HG03066 (cell line): ENCODE data around the gene UCP3.

Experiments
- ATAC-seq: cut with Tn5 transposase; IDR thresholded peaks from one replicate; pipeline ENCODE4 v1.9.1; 2021; ENCODE audit warnings: low read depth; ENCODE audit not compliant: unreplicated experiment

Gene UCP3

GRCh38 chr11:73980001-73980961 lies 28.6 kb downstream of the UCP3 start:
- peak; percentile 38 for ATAC-seq

DNA sequence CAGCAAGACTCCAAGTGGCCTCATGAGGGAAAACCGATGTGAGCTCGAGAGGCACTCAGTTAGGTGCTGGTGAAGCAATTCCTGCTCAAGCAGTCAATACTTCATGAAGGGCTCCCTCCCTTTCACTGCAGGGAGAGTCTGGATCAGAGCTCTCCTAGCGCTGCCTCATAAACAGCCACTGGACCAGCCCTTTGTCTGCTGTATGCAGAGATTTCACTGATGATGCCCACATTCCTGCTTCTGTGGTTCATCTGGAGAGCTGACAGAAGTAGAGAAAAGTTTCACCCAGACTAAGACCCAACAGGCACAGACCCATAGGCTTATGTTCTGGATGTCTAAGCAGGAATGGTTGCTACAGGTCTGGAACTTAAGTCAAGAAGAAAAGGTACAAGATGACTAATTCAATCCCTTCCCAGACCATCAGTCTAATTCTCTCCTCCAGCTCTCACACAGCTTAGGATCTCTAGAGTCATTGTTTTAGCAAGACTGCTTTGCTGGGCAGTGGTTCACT lies 30.3 kb downstream of the UCP3 start:
- no peak for ATAC-seq

GRCh38 chr11:73977856-73978519 lies 30.9 kb downstream of the UCP3 start:
- no peak for ATAC-seq

DNA sequence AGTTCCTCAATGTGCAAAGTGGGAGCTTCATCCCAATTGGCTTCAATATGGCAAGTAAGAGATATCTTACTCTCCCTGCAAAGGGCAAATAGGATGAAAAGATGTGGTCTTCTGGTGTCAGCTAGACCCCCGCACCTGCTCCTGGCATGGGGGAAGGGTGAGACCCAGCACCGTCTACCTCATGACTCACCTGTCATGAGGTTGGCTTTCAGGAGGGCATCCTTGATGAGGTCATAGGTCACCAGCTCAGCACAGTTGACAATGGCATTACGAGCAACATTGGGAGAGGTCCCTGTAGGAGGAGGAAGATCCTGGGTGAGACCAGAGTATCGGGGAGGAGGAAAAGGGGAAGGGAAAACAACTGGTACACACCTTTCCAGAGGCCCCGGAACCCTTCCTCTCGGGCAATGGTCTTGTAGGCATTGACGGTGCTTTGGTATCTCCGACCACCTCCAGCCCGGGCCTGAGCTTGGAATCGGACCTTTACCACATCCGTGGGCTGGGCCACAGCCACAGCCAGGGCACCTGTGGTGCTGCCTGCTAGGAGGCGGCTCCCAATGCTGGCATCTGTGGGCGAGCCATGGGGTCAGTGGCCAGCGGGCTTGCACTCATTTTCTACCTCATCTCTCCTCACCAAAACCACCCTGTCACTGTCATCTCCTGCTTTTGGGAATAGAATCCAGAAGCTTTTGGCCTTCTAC lies 32.3 kb downstream of the UCP3 start:
- no peak for ATAC-seq

DNA sequence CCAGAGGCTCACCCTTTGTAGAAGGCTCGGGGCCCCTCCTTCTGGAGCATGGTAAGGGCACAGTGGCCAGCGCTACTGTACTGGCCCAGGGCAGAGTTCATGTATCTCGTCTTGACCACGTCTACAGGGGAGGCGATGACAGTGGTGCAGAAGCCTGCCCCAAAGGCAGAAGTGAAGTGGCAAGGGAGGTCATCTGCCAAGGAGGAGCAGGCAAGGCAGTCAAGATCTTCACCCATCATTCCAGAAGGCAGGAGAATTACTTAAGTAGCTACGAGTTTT lies 33.5 kb downstream of the UCP3 start:
- no peak for ATAC-seq

DNA sequence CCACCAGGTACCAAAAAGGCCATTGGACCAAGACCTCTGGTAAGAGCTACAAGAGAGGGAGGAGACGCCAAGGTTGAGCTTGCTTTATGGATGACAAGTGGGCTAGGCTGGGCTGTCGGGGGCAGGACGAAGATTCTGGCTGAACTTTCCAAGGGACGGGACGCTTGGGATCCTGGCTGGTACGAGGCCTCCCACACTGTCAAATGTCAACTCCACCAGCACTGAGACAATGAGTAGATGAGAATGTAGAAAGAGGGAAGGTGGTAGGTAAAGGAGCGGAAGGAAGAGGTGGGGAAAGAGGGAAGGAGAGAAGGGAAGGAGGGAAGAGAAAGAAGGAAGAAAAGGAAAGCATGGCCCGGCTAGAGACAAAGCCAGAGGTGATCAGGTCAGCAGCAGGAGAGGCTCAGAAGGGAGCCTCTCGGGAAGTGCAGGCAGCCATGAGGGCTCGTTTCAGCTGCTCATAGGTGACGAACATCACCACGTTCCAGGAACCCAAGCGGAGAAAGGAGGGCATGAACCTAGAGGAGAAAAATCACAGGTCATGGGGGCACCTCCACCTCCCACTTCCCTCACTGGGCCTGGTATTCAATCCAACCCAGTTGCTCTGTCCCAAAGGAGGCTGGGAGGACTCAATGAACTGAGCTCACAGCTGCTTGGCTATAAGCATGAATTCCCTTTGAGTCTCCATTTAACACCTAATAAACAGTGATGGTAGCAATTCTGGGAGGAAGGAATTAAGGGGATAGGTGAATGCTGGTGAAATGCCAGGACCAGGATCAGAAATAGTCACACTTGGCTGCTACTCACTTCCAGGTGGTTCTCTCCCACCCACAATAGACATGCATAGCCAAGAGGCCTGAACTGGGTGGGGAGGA lies 34.0 kb downstream of the UCP3 start:
- ATAC-seq: no peak

GRCh38 chr11:73972620-73973449 lies 36.0 kb downstream of the UCP3 start:
- no peak for ATAC-seq

- no peak for ATAC-seq
Measured at GRCh38 chr11:73972187-73972586, 36.7 kb downstream of the UCP3 start.

- no peak for ATAC-seq
Measured at GRCh38 chr11:73971175-73971719, 37.6 kb downstream of the UCP3 start.

- no peak for ATAC-seq
Measured at GRCh38 chr11:73969991-73970800, 38.7 kb downstream of the UCP3 start.

- no peak for ATAC-seq
Measured at GRCh38 chr11:73969091-73969490, 39.8 kb downstream of the UCP3 start.

DNA sequence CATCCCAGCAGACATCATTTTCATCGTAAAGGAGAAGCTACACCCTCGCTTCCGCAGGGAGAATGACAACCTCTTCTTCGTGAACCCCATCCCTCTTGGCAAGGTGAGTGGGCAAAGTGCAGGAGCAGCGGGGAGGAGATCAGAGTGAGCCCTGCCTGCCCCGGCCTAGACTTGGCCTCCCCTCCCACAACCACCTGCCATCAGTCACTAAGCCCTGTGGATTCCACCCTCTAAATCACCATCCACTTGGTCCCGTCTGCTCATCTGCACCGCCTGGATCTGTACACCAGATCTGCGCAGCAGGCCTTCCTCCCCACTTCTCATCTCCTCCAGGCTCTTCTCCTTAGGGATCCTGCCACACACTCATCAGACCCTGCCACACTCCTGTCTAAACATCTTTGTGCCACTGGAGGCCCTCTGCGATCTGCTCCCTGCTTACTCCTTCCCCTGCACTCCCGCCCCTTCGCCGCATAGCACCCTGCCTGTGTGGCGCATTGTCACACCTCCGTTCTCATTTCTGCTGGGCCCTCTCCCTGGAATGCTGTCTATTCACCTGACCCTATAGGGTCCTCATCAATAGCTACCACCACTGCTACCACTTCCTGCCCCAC lies 40.4 kb downstream of the UCP3 start:
- ATAC-seq: no peak

- ATAC-seq: no peak
Measured at GRCh38 chr11:73965764-73966121, 43.1 kb downstream of the UCP3 start.

DNA sequence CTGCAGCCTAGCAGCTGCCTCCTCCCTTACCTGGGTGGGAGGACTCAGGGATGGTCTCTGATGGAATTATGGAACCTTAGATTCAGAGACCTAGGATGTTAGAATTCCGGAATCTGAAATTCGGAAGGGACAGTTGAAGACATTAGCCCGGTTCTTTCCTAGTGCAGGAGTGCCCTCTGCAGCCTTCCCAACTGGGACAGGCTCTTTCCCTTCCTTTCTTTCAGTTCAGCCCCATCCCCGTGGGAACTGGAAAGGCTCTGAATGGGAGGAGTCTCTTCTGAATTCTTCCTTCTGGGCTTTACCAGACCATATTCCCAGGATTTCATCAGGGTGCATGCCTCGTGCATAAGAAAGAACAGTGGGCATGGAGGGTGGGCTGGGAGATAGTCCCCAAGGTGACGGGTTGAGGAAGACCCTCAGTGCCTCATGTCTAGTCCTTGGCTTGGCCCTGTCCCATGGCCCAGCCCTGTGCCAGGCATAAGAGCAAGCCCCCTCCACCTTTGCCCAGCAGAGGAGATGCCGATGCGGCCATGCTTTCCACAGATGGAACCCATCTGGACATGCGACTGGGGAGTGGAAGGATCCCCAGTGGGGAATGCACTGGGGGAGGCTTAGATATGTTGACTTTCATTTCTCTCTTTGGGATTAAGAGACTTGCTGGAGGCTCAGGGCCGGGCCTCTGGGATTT lies 43.7 kb downstream of the UCP3 start:
- ATAC-seq: no peak

DNA sequence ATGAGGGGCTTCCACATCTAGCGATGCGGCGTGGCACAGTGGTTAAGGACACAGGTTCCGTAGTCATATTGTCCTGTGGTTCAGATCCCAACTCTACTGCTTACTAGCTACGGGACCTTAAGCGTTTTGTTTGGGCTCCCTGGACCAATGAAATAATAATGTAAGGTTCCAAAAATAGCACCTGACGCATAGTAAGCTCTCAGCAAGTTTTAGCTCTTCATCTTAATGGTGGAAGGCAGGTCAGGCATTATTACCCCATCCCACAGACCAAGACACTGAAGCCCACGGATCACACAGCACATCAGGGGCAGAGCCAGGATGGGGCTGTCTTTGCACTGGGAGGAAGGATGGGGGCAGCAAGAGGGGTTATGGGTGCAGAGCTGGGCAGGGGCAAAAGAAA lies 45.0 kb downstream of the UCP3 start:
- no peak for ATAC-seq

- ATAC-seq: no peak
Measured at GRCh38 chr11:73962101-73962705, 46.7 kb downstream of the UCP3 start.

DNA sequence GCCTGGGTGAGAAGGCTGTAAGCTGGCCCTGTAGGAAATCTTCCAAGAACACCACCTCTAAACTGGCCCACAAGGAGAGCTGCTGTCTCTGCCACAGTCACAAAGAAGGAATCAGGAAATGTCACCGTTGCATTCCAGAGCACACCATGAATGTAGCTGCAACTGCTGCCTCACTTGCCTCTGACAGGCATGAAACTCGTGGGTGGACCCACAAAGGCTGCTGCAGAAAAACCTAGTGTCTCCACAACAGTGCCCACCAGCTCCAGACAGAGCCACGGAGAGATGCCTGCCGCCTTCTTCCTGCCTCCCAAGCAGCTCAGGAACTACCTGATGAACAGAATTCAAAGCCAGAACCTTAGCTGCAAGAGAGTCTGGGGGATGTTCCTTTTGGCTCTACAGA lies 47.6 kb downstream of the UCP3 start:
- ATAC-seq: no peak
